GM18526 (cell line): ENCODE results near the gene FPR1.

Experiments
- POLR2A ChIP-seq: IDR thresholded peaks from 3 replicates; pipeline ENCODE4 v1.6.1; 2011; ENCODE audit not compliant: insufficient read length; ENCODE audit errors: extremely low read depth

FPR1 gene

GRCh38 chr19:51751655-51752054, at the start of gene FPR1:
Gene FPR1, minus strand, starts transcription at chr19:51751878. Its CDS starts 4,884 bp downstream, at chr19:51746994.
- TF ChIP-seq POLR2A = no peak

GRCh38 chr19:51800473-51801244, 49.0 kb upstream of the FPR1 start:
- no peak for TF ChIP-seq POLR2A

GRCh38 chr19:51799774-51800472, 48.2 kb upstream of the FPR1 start:
- no peak for TF ChIP-seq POLR2A

GRCh38 chr19:51799034-51799773, 47.5 kb upstream of the FPR1 start:
- TF ChIP-seq POLR2A = no peak

- no peak for TF ChIP-seq POLR2A
These were observed 46.4 kb upstream of the FPR1 start for GRCh38 chr19:51798062-51798461.

GRCh38 chr19:51797480-51797879, 45.8 kb upstream of the FPR1 start:
- no peak for TF ChIP-seq POLR2A

GRCh38 chr19:51796195-51796679, 44.6 kb upstream of the FPR1 start:
- TF ChIP-seq POLR2A = no peak

- no peak for TF ChIP-seq POLR2A
These were observed 43.3 kb upstream of the FPR1 start, which contains the start of gene FPR3 for GRCh38 chr19:51794885-51795490. Gene FPR3, plus strand, starts transcription at chr19:51795157. Its CDS starts 28,592 bp downstream, at chr19:51823749.

- TF ChIP-seq POLR2A = no peak
These were observed 42.3 kb upstream of the FPR1 start for GRCh38 chr19:51793994-51794393.

- TF ChIP-seq POLR2A = no peak
These were observed 41.3 kb upstream of the FPR1 start for GRCh38 chr19:51792932-51793331.

GRCh38 chr19:51789061-51789795, 37.5 kb upstream of the FPR1 start:
- no peak for TF ChIP-seq POLR2A

- no peak for TF ChIP-seq POLR2A
These were observed 36.4 kb upstream of the FPR1 start for GRCh38 chr19:51788029-51788428.

GRCh38 chr19:51786646-51787494, 35.2 kb upstream of the FPR1 start:
- no peak for TF ChIP-seq POLR2A
